HG03039 (cell line): Measurements from ENCODE around the gene SLC6A17.
A peak's percentile ranks its signal among the peaks of the same experiment; 100 is the strongest.

Source experiments
- ATAC-seq: cut with Tn5 transposase; IDR thresholded peaks from one replicate; pipeline ENCODE4 v1.9.1; 2021; ENCODE audit warnings: mild to moderate bottlenecking, moderate library complexity; ENCODE audit not compliant: unreplicated experiment

The SLC6A17 gene

DNA sequence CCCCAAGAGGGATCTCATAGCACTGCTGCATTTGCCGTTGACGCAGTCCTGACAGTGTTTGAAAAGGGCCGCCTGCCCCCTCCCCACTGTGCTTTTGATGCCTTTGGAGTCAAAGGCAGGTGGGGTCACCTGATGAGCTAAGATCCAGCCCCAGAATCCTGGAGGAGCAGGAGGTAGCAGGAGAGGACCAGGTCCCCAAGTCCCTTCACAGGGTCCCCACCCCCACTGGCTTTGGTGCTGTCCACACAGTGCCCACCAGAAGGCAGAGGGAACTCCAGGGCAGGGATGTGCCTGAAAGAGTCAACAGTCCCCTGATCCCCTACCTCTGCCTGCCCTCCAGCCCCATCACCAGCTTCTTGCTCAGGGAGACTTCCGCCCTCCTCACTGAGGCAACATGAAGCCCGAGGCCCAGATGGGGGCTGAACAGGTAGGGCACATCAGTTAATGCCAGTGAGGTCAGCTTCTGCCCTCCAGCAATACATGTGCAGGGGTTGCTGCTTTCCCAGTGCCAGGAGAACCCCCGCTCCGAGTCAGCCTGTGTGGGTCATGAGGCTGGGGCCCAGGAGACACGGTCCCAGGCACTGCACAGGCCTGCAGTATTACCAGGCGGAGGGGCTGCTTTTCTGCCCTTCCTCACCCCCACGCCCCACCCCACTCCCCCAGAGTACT is 51.0 kb downstream of the SLC6A17 start:
- no peak for ATAC-seq

DNA sequence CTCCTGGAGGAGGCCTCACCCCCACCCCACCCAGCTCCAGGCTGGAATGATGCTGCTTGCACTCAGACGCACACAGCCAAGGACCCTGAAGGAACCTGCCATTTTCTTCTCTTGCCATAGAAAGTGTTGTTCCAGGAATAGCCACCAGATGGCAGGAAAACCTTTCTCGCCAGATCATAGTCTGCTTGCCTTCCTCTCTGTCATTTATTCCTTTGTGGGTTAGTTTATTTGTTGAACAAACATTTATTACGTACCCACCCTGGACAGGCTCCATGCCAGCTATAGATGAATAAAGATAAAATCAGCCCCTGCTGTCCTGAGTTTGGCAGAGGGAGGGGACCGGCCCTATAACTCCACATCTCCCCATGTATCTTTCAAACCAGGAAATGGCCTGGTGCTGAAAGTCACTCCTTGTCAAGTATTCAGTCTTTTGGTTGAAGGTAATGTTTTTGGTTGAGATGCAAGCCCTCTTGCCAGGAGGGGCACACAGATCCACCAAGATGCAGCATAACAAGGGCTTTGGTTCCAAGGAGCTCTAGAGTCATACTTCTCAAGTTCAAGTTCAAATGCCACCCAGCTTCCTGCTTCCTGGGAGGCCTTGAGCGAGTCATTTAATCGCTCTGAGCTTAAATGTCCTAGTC is 52.8 kb downstream of the SLC6A17 start:
- no peak for ATAC-seq

DNA sequence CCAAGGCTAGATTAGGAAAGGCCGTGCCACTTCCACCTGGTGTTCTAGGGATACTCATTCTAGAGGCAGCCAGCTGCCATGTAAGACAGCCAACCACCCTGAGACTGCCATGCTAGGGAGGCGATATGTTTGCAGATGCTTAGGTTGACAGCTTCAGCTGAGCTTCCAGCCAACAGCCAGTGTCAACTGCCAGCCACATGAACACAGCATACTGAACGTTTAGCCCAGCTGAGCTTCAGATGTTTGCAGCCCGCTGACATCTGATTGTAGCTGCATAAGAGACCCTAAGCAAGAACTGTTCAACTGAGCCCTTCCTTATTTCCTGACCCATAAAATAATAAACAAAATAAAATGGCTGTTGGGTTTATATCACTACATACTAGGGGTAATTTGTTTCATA is 54.9 kb downstream of the SLC6A17 start:
- no peak for ATAC-seq

DNA sequence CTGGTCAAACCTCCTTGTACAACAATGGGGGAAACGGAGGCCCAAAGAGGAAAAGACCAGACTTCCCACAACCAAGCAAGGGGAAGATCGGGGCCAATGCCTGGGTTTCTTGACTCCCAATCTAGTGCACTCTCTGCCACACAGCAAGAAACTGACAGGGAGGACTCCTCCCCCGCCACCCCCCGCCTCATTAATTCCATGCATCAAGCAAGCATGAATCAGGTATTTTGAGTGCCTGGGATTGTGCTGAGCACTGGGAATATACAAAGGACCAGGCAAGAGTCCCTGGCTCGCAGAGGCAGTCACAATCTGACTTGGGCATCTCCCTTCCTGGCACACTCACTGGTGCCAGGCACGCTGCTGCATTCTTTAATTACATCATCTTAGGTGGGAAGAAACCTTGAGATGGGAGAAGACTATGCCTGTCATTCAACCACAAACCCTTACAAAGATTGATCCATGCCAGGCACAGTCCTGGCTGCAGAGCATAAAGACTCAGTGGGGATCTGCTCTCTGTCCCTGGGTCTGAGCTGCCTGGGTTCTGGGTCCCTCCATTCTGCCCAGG is 55.4 kb downstream of the SLC6A17 start:
- no peak for ATAC-seq

DNA sequence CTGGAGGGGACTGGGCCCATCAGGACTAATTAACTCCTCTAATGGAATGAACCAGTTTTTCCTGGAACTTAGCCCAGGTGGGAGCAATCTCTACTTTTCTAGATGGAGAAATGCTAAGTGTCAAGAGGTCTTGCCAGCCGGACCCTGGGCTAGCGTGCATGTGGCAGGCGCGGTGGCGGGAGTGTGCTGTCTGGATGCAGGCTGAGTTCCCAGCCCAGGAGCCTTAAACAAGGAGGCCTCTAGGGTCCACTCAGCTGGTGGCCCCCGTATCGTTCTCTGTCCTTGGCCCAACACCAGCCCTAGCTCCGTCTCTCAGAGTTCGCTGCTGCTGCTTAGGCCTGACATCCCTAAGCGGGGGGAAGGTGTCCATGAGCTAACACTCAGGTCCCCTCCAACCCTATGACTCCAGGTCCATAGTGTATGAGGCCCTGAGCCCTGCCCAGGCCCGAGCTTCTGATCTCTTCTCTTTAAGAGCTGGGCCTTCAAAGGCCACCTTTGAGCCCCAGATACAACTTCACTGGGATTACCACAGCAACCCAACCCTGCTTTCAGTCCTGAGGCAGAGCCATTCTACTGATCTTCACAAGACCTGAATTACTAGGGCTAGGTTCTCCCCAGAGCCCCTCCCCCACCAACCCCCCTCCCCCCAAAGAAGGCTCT is 56.1 kb downstream of the SLC6A17 start:
- ATAC-seq: no peak

DNA sequence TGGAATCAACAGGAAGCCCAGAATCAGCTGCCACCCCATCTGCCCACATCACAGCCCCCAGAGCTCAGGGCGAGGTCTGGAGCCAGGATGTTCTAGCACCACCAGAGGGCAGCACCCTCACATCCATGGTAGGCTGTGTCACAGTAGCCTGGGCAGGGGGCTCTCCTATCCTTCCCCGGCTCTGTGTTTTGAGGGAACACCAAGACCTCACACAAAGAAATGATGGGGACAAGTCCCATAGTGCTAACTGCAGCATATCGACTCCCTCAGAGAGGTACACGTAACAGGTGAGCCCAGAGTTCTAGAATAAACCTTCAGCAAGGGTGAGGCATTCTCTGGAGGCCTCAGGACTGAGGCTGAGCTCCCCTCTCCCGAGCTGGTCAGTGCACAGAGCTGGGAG is 57.5 kb downstream of the SLC6A17 start:
- no peak for ATAC-seq

DNA sequence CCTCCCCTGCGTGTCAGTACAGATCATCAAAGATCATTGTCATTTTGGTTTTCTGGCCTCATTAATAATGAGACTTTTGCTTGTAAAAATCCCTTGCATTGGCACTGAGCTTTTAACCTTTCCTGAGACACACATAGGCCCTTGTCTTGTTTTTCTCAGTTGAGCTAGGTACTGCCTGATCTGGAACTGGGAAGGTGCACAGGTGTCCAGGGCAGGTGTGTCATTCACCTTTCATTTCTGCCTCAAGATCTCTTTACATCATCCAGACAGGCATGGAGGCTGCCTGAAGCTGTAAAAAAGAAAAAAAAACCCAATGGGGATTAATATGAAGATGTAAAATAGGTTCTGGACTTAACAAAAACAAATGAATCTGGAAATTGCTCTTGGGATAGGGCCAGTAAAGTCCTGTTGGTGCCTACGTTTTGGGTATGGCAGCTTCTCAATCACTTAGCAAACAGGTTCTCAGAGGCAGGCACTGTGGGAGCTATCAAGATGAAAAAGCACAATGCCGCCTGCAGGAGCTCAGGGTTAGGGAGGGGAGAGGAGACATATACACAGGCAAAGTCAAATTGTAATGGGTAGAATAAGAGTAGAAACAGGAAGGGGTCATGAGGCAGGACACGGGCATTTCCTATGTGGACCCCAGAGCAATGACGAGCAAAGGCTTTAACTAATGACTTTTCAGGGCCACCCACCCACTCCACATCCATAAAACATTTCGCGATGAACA is 58.8 kb downstream of the SLC6A17 start:
- ATAC-seq: no peak

DNA sequence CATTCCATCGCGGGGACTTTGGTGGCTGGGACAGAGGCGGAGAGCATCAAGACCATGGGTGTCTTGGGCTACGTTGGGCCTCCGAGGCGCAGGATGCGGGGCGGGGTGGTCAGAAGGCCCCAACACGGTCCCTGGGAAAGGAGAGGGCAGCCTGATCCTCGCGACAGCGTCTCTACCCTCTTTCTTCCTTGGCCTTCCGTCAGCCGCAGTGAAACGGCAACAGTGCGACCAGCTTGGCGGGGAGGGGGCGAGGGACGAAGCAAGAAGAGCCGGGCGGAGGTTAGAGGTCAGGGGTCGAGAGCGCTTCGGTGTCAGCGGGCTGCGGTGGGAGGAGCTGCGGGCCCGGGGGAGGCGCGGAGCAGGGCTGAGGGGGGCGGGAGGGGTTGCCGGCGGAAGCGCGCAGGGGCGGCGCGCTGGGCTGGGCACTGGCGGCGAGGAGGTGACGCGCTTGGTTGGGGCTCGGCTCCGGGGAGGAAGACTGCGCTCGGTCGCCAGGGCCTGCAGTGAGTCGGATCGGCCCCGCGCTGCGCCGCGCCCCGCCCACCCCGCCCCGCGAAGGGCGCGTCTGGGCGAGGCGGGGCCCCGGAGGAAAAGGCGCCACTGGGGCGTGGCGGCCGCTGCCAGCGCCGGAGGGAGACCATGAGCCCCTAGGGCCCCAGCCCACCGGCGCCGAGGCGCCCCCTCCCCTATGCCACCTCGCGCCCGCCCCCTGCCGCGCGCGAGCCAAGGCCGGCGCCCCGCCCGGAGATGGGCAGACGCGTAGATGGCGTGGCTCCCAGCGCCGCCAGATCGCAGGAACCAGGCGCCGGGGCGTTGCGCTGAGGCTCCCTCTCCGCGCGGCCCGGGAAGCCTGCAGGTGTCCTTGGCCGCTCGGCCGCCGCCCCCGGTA is 59.7 kb downstream of the SLC6A17 start, which contains the start of gene KCNC4:
Gene KCNC4 (plus strand): TSS at position 600 of the 889 bp plus-strand sequence. CDS start 1,186 bp downstream, outside the sequence.
- peak; percentile 66 for ATAC-seq

DNA sequence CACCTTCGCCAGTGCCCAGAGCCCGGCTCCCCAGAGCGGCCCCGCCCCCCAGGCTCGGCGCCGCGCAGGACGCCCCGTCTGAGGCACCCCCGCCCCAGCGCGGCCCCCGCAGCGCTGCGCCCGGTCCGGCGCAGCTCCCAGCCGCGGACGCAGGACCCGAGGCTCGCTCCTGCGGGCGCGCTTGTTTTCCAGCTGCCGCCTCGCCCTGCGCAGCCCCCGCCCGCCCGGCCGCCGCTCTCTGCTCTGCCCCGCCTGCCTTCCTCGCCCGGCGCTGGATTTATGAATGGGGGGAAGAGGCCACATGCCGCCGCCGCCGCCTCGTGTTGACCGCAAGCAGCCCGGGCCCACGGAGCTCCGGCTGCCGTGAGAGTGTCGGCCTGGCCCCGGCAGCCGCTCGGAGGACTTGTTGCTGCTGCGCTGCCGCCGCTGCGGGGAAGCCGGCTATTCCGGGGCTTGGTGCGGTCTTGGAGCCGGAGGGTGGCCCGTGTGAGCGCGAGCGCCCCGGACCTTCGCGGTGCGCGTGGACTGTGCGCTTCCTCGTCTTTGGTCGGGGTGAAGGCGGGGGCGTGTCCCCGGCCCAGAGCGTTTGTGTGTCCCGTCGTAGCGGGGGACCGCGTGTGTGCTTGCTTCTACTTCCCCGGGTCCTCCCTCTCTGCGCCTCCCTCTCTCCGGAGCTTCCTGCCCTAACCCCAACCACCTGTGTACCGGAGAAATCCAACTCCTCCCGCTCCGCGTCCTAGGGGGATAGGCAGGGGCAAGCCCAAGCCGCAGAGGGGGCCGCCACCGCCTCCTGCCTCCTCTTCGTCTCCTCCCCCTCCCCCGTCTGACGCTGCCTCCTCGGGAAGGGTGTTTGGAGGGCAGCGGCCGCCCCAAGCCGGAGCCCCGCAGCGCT is 60.6 kb downstream of the SLC6A17 start:
- ATAC-seq: peak; percentile 26

DNA sequence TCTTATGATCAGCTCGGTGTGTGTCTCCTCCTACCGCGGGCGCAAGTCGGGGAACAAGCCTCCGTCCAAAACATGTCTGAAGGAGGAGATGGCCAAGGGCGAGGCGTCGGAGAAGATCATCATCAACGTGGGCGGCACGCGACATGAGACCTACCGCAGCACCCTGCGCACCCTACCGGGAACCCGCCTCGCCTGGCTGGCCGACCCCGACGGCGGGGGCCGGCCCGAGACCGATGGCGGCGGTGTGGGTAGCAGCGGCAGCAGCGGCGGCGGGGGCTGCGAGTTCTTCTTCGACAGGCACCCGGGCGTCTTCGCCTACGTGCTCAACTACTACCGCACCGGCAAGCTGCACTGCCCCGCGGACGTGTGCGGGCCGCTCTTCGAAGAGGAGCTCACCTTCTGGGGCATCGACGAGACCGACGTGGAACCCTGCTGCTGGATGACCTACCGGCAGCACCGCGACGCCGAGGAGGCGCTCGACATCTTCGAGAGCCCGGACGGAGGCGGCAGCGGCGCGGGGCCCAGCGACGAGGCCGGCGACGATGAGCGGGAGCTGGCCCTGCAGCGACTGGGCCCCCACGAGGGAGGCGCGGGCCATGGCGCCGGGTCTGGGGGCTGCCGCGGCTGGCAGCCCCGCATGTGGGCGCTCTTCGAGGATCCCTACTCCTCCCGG is 61.3 kb downstream of the SLC6A17 start:
- ATAC-seq: no peak

DNA sequence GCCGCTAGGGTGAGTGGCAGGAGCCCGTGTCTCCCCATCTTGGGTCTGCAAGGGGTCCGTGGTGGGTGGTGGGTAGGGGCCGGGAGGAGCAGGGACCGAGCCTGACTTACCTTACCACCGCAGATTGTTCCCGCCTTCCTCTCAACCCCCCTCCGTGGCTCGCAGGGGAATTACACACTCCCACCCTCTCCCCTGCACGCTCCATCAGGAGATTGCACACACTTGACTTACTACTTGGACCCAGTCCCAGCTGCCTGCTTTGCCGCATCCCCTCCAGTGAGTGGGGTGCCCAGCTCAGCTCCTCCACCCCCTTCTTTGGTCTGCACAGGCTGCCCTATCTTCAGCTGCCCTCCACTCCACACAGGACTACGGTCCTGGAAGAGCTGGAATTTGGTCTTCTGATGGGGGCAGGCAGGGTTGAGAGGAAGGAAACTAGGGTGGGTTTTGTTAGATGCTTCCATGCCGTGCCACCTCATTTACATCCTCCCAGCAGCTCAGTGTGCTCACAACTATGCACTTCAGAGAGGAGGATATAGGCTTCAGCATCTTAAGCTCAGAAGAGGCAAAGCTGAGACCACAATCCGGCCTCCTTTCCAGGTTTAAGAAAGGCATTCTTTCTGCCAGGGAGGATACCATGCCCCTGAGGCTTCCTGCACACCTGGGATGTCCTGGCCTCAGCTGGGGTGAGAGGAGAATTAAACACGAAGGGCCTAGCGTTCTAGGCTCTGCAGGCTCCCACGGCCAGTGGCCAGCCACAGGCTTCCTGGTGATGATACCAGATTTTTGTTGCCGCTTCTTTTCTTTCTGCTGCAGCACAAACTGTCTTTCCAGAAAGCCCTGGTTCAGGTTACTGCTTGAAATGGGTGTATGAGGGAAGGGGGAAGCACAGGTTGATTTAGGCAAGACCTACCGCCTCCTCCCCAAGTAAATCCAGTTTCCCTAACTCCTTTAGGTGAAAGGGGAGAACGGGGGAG is 62.2 kb downstream of the SLC6A17 start:
- ATAC-seq: no peak

DNA sequence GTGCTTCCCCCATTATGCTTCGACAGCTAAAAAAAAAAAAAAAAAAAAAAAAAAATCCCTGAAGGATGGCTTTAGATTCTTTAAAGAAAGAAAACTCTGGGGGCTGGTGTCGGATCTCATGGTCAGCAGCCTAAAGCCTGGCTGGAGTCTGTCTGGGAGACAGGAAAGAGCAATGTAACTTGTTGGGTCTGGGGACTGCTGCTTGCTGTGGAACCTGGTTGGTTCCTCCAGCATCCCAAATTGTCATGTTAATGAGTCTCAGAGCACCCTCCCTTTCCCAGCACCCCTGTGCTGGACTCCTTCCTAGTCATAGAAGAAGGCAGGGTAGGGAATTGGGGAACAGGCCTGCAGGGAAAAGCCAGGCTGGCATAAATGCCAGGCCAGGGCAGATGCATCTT is 62.8 kb downstream of the SLC6A17 start:
- no peak for ATAC-seq

DNA sequence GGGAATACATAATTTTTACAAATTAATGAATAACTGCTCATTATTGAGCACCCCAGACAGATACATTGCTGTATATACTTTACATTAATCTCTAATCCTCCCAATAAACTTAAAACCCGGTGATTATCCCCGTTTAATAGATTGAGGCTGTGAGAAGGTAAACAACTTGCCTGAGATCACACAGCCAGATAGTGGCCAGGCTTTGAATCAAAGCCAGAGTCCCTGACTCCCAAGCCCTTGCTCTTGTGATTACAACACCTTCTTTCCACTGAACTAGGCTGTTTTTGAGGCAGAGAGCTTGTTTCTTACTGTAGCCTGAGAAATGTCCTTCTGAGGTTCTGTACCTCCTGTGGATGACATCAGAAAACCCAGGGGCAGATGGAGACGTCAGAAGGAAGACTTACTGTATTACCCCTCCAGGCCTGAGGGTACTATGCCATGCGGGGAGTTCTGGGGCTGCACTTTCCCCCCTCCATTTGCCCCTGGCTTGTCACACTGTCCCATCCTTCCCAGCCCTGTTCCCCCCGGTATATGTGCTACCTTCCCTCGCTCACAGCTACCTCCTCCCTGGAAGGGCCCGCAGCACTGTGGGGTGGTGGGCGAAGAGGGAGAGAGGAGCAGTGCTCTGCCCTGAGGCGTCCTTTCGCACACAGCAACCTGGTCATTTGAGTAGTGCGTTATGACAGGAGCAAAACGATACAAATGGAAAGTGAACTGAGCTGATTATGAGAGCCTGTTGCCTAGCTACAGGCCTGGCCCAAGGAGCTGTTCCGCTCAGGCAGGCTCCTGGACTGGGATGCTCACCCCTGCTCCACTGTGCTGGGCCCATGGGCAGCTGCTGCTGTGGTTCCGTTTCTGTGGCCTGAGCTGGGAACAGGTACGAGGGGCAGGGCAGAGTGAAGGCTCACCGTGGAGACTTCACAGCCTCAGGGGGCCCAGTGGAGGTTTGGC is 64.4 kb downstream of the SLC6A17 start:
- no peak for ATAC-seq

DNA sequence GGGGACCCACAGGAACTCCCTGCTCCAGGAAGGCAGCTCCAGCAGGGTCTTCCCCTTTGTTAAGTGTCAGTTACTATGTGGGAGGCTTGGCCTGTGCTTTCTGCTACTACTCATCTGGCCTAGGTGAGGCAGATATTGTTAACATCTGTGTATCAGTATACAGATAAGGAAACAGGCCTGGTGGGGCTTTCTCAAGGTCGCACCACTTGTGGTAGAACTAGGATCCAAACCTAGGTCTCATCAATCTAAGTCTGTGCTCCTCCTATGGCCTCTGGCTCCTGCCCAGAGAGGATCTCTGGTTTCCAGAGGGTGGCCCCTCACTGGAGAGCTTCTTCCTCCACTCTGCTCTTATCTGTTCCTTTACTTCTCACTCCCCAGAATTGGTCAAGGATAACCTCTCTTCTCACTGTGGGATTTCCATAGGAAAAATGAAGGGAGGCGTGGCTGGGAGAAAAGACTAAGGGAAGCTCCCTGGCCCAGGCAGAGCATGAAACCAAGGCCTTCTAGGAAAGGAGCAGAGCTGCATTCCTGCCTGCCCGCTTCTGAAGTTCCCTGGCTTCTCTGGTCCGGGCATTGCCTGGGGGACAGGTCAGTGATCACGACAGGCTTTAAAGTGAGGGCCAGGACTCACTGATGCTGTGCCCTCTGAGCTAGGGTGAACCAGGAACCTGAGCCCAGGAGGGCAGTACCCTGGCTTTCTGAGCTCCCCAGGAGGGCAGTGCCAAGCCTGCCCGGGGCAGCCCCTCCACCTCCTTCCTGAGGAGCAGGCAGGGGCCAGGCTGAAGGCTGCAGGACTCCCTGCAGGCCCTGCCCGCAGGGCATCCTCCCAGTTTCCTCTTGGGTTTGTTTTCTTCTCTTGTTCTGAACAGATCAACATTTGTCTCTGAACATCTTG is 65.6 kb downstream of the SLC6A17 start:
- no peak for ATAC-seq

DNA sequence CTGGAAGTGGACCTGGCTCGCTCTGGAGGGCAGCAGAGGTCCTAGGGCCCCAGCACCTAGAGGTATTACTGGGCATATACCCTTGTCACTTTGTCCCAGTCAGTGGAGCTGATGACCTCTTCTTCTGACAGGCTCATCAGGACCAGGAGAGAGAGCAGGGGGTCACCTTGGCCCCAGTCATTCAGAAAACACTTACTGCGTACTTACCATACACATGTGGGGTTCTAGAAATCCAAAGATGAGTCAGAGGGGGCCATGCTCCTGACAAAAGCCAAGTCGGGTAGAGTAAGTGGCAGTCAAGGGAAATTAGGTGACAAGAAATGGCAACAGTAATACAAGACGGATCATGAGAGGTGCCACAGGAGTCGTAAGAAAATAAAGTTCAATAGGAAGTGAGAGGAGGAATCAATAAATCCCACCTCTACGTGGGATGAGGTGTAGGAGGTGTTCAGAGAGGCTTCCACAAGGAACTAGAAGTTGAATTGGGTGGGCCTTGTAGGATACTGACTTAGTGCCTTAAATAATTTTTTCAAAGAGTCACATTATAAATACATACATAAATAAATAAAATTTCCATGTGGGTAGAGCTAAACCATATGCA is 66.7 kb downstream of the SLC6A17 start:
- ATAC-seq: no peak
